Ectodermal cell (in vitro differentiated cells): ENCODE measurements around the gene CD3D.

Source experiments
- H3K27ac ChIP-seq: 2 replicates; pipeline ENCODE4 v1.7.0; 2013; ENCODE audit warnings: mild to moderate bottlenecking, low read depth, low read length; ENCODE audit not compliant: insufficient read depth, poor library complexity, severe bottlenecking
- H3K27me3 ChIP-seq: 2 replicates; pipeline ENCODE4 v1.7.0; 2013; ENCODE audit warnings: mild to moderate bottlenecking, low read length; ENCODE audit not compliant: insufficient read depth, control insufficient read depth, poor library complexity, severe bottlenecking
- H3K36me3 ChIP-seq: one replicate; pipeline ENCODE4 v1.7.0; 2013; ENCODE audit warnings: low read length; ENCODE audit not compliant: control insufficient read depth, insufficient read depth
- H3K4me1 ChIP-seq: one replicate; pipeline ENCODE4 v1.7.0; 2013; ENCODE audit warnings: low read length; ENCODE audit not compliant: control insufficient read depth, insufficient read depth
- H3K4me3 ChIP-seq: 2 replicates; pipeline ENCODE4 v1.7.0; 2013; ENCODE audit warnings: low read depth, low read length, control low read depth; ENCODE audit not compliant: insufficient read depth
- H3K9me3 ChIP-seq: 2 replicates; pipeline ENCODE4 v1.7.0; 2013; ENCODE audit warnings: mild to moderate bottlenecking, low read length, moderate library complexity; ENCODE audit not compliant: control insufficient read depth
- WGBS, 2 experiments: methylation state at CpG; one replicate each; pipeline ENCODE4 v1.1.7; 2013; ENCODE audit warnings: missing lambda C conversion rate in 2 of 2; 5-methylcytosine and 5-hydroxymethylcytosine counted together

Gene CD3D

DNA sequence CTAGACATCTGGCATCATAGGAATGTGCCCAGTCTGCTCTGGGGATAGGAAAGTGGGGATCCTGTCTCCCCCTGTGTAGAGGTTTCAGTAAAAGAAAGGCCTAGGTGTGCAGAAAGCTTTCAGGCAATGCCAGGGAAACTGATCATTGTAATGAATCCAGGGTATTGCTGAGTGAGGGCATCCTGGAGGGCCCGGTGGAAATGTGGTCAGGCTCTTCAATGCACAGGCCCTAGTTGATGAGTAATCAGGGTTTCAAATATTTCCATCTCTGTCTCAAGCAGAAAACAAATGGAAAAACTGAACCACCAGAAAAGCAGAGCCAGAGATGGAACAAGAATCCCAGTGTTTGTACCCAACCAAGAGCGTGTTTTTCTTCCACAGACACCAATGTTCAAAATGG is 35.9 kb downstream of the CD3D start:
- H3K9me3 ChIP-seq, result no peaks in the 10 kb centered on the region
- H3K36me3 ChIP-seq, result no peaks in the 10 kb centered on the region
- H3K27ac ChIP-seq, result no peak overlapping the region
- H3K27me3 ChIP-seq, result no peaks in the 10 kb centered on the region
- 89 to 97% methylated on average over 2 of the region's 2 CpGs for WGBS, 2 experiments
- H3K4me1 ChIP-seq, result no peaks in the 10 kb centered on the region
- H3K4me3 ChIP-seq, result no peak overlapping the region

DNA sequence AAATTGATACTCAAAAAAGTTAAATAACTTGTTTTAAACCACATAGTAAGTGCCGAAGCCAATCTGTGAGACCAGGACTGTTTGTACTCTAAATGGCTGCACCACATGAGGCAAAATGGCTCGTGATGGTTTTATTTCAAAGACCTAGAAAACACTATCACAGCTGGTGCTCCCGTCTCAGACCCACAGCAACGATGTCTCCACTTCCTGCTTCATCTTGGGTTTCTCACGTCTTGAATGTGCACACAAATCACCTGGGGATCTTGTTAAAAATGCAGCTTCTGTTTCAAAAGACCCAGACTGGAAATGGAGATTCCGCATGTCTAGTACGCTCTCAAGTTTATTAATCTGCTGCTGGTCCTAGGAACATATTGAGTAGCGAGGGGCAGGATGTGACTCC is 36.8 kb downstream of the CD3D start:
- no peaks in the 10 kb centered on the region for H3K27me3 ChIP-seq
- no peaks in the 10 kb centered on the region for H3K36me3 ChIP-seq
- H3K27ac ChIP-seq, result no peak overlapping the region
- H3K4me1 ChIP-seq, result no peaks in the 10 kb centered on the region
- no peak overlapping the region for H3K4me3 ChIP-seq
- H3K9me3 ChIP-seq, result no peaks in the 10 kb centered on the region
- WGBS, 2 experiments, result 79% methylated on average over 8 of the region's 8 CpGs

DNA sequence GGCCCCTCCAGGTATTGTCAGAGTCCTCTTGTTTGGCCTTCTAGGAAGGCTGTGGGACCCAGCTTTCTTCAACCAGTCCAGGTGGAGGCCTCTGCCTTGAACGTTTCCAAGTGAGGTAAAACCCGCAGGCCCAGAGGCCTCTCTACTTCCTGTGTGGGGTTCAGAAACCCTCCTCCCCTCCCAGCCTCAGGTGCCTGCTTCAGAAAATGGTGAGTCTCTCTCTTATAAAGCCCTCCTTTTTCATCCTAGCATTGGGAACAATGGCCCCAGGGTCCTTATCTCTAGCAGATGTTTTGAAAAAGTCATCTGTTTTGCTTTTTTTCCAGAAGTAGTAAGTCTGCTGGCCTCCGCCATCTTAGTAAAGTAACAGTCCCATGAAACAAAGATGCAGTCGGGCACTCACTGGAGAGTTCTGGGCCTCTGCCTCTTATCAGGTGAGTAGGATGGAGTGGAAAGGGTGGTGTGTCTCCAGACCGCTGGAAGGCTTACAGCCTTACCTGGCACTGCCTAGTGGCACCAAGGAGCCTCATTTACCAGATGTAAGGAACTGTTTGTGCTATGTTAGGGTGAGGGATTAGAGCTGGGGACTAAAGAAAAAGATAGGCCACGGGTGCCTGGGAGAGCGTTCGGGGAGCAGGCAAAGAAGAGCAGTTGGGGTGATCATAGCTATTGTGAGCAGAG is 37.8 kb downstream of the CD3D start, which contains the start of gene CD3E:
TSS of gene CD3E (plus strand) at position 163 of the 681 bp plus-strand sequence. CDS start at position 386, 223 bp downstream.
- Histone ChIP-seq H3K4me3 (no peak within 1 kb of the TSS), H3K9me3 (no peaks in the 10 kb centered on the region), H3K27ac (no peak within 1 kb of the TSS), H3K27me3 (no peaks in the 10 kb centered on the region), H3K4me1 (no peaks in the 10 kb centered on the region), H3K36me3 (no peaks in the 10 kb centered on the region)
- 89 to 92% methylated on average over 8 of the region's 8 CpGs for WGBS, 2 experiments

DNA sequence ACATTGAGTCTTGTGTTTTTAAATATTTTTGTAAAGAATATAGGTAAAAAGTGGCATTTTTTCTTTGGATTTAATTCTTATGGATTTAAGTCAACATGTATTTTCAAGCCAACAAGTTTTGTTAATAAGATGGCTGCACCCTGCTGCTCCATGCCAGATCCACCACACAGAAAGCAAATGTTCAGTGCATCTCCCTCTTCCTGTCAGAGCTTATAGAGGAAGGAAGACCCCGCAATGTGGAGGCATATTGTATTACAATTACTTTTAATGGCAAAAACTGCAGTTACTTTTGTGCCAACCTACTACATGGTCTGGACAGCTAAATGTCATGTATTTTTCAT is 38.3 kb downstream of the CD3D start:
- Histone ChIP-seq H3K27ac (no peak overlapping the region), H3K4me3 (no peak overlapping the region), H3K36me3 (no peaks in the 10 kb centered on the region), H3K4me1 (no peaks in the 10 kb centered on the region), H3K9me3 (no peaks in the 10 kb centered on the region), H3K27me3 (no peaks in the 10 kb centered on the region)
- 100% methylated on average over 1 of the region's 1 CpG for WGBS, 2 experiments

DNA sequence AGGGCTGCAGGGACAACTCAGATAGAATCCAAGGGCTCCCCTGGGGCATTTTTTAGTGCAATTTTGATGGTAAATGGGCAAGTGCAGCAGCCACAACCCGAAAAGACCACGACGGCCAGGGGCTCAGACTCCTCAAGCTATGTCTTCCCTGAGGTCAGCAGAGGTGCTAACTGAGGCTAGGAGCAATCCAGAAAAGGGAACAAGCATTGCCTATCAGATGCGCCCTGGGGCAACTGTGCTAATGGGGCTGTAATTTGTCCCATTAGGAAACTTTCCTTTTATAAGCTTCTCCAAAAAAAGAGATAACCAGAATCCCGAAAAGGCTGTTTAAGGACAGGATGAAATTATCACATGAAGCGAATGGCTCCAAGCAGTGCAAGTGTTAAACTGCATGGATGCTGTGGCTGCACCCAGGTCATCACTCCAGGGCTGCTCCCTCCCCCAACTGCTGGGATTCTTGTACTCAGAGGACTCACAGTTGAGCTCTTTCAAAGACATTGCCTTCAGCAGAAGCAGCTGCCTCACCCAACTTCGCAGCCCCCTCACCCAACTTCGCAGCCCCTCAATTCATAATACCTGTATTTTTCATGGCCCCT is 40.8 kb downstream of the CD3D start:
- Histone ChIP-seq H3K9me3 (no peaks in the 10 kb centered on the region), H3K4me1 (no peaks in the 10 kb centered on the region), H3K27me3 (no peaks in the 10 kb centered on the region), H3K4me3 (no peak overlapping the region), H3K27ac (no peak overlapping the region), H3K36me3 (no peaks in the 10 kb centered on the region)
- WGBS, 2 experiments, result 72 to 76% methylated on average over 8 of the region's 8 CpGs

DNA sequence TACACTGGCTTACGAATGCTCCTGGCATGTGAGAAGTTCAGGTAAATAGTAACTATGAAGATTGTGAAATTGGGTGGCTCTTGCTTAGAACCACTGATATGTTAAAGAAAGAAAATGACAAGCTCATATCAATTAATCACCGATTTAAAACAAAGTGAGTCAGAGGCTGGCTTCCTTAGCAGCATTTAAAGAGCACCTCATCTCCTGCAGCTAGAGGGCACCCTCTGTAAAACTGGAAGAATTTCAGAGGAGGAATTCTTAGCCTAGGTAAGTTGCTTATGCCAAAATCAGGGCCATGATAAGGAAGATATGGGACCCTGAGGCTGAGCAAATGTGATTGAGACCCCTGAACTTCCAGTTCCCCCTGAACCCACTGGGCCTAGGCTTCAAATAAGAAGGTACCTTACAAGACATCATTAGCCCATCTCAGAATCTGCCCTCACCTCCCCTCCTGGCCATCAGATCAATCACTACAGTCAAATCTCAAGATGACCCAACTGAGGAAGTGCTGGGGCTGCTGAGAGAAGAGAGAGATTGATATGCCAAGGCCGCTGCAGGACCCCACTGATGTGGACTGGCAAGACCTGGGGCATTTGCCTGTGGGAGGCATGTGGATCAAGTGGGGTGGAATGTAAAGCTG is 46.6 kb downstream of the CD3D start:
- no peaks in the 10 kb centered on the region for H3K27me3 ChIP-seq
- H3K27ac ChIP-seq, result no peak overlapping the region
- no peaks in the 10 kb centered on the region for H3K36me3 ChIP-seq
- H3K4me1 ChIP-seq, result no peaks in the 10 kb centered on the region
- no peak overlapping the region for H3K4me3 ChIP-seq
- no peaks in the 10 kb centered on the region for H3K9me3 ChIP-seq
- 78 to 79% methylated on average over 3 of the region's 3 CpGs for WGBS, 2 experiments

DNA sequence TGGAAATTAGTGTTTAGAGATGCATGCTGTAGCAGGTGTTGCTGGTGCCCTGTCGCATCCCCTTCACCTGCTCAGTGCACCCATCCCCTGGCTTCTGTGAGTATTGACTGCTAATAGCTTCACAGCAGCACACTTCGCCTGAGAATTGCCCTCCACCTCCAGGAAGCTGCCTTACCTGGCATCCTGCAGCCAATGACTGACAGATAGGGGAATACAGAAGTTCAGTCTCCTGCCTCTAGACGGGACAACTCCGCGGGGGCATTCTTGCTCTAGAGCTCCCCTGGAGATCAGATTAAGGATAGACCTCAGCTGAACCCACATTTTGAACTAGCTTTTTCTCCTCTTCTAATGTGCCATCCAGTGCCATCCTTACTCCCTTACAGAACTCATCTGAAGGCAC is 47.3 kb downstream of the CD3D start:
- H3K9me3 ChIP-seq, result no peaks in the 10 kb centered on the region
- H3K4me3 ChIP-seq, result no peak overlapping the region
- H3K4me1 ChIP-seq, result no peaks in the 10 kb centered on the region
- no peak overlapping the region for H3K27ac ChIP-seq
- WGBS, 2 experiments, result 62 to 71% methylated on average over 5 of the region's 5 CpGs
- H3K36me3 ChIP-seq, result no peaks in the 10 kb centered on the region
- H3K27me3 ChIP-seq, result no peaks in the 10 kb centered on the region

DNA sequence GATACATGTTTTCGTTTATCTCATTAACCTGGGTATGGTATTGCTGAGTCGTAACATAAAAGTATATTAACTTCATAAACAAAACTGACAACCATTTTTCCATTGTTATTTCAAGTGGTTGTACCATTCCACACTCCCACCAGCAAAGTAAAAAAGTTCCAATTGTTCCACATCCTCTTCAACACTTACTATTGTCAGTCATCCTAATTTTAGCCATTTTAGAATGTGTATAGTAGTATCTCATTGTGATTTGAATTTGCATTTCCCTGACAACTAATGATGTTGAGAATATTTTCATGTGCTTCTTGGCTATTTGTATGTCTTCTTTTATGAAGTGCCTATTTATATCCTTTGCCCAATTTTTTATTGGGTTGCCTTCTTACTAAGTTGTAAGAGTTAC is 48.5 kb downstream of the CD3D start:
- no peak overlapping the region for H3K27ac ChIP-seq
- no peaks in the 10 kb centered on the region for H3K36me3 ChIP-seq
- no peak overlapping the region for H3K4me3 ChIP-seq
- H3K27me3 ChIP-seq, result no peaks in the 10 kb centered on the region
- no peaks in the 10 kb centered on the region for H3K4me1 ChIP-seq
- H3K9me3 ChIP-seq, result no peaks in the 10 kb centered on the region
- WGBS, 2 experiments, result 93 to 100% methylated on average over 1 to 2 of the region's 2 CpGs

DNA sequence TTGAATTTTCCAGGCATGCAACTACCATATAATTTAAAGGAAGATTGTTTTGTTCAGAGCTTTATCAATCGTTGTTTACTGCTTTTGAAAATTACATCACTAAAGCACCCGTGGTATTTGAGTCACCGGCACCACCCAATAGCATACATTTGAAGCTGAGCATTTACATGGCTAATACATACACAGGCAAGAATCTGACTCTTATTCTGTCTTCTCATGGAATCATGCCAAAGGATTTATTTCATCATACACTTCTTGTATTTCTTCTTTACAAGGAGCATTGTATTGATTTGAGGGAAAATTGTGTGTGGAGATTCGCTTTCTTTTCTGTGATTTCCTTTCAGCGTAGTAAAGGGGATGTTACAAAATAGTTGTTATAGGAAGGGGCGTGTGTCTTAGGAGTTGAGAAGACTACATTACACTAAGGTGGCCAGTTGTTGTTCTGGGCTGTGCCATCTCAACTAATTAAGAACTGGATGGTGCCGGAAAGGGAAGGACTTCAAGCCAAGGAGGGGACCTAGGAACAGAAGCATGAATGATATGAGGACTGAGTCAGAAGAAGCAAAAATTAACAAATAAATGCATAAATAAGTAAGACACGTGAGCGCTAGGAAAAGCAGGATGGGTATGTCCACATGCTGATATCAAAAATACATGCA is 50.9 kb downstream of the CD3D start:
- H3K4me3 ChIP-seq, result no peak overlapping the region
- no peak overlapping the region for H3K27ac ChIP-seq
- H3K9me3 ChIP-seq, result no peaks in the 10 kb centered on the region
- WGBS, 2 experiments, result 90 to 91% methylated on average over 9 of the region's 9 CpGs
- H3K27me3 ChIP-seq, result no peaks in the 10 kb centered on the region
- H3K4me1 ChIP-seq, result no peaks in the 10 kb centered on the region
- H3K36me3 ChIP-seq, result no peaks in the 10 kb centered on the region

DNA sequence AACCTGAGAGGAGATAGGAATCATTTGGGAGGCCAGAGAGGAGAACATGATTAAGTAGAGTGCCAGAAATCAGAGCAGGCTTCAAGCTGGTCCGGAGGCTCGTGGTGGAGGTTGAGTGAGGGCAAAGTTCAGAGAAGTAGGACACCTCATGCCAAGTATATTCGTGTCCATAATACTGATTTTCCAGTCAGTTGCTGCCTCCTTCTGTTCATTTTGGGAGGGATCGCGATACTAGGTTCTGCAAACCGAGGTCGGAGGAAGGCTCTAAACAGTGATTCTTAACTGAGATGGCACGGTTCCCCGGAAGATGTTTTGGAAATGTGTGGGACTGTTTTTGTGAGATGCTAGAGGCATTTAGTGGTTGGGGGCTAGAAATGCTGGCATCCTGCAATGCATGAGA is 51.6 kb downstream of the CD3D start:
- H3K36me3 ChIP-seq, result no peaks in the 10 kb centered on the region
- no peaks in the 10 kb centered on the region for H3K27me3 ChIP-seq
- H3K27ac ChIP-seq, result no peak overlapping the region
- no peaks in the 10 kb centered on the region for H3K4me1 ChIP-seq
- H3K4me3 ChIP-seq, result no peak overlapping the region
- no peaks in the 10 kb centered on the region for H3K9me3 ChIP-seq
- WGBS, 2 experiments, result 37 to 42% methylated on average over 9 of the region's 9 CpGs
